Stimulated activated naive CD8-positive, alpha-beta T cell treated with anti-CD3 and anti-CD28 coated beads, Interleukin-15, Interleukin-2, amounts not matched to agents 100 U/mL and 50 U/mL, for 24 hours (primary cell): ENCODE measurements around the gene ZNFX1.
"Not testable (repeated sequence)": the region's sequence is repeated elsewhere in the genome, so short reads cannot be mapped to it uniquely, and the experiment has no call there.

Experiments
- ATAC-seq: fragments of 150-1000 bp; cut with Tn5 transposase; one replicate; pipeline ENCODE4 v1.10.0; 2021
- DNase-seq: peaks from one replicate; pipeline ENCODE4 v3.0.0; 2021

Gene ZNFX1

GRCh38 chr20:49210101-49210756 is 67.6 kb downstream of the ZNFX1 start:
- DNase-seq (no peak), ATAC-seq (no peak)

- DNase-seq = peak; percentile 34
- ATAC-seq = peak; percentile 57
Measured at GRCh38 chr20:49207076-49207475, 70.8 kb downstream of the ZNFX1 start.

GRCh38 chr20:49203746-49204145 is 74.1 kb downstream of the ZNFX1 start:
- ATAC-seq = no peak
- no peak for DNase-seq

- no peak for DNase-seq
- ATAC-seq = no peak
Measured at GRCh38 chr20:49203011-49203410, 74.8 kb downstream of the ZNFX1 start.

- no peak for ATAC-seq
- no peak for DNase-seq
Measured at GRCh38 chr20:49199729-49200293, 78.0 kb downstream of the ZNFX1 start.

- DNase-seq, ATAC-seq: not testable (repeated sequence)
Measured at GRCh38 chr20:49192944-49193518, 84.8 kb downstream of the ZNFX1 start.
